HepG2 (cell line): Measurements from ENCODE around the gene OR1F1. TPM values are rescaled to one million over a fixed set of nuclear protein-coding genes. Genes with fewer than 3 reads are reported as not detected.

Experiments
- AKAP8 ChIP-seq: sonication (generic); formaldehyde crosslinking; IDR thresholded peaks from 2 replicates; pipeline ENCODE4 v1.5.1; 2020; ENCODE audit warnings: mild to moderate bottlenecking, missing genetic modification reagents
- ATRX ChIP-seq: sonication (generic); formaldehyde crosslinking; IDR thresholded peaks from 2 replicates; pipeline ENCODE4 v1.4.0; 2020; ENCODE audit warnings: missing genetic modification reagents, borderline replicate concordance
- DRAP1 ChIP-seq: IDR thresholded peaks from 2 replicates; pipeline ENCODE4 v1.6.1; 2016; ENCODE audit warnings: missing genetic modification reagents, missing compliant biosample characterization
- EP300 ChIP-seq, 3 experiments: sonication (generic) in 1 of 3; formaldehyde crosslinking in 1 of 3; IDR thresholded peaks; 2 replicates each; pipeline versions ENCODE4 v1.5.1 to v1.6.1; 2011 to 2020; ENCODE audit warnings: low read depth in 2 of 3, low read length in 2 of 3, borderline replicate concordance in 1 of 3, improper control_type of control experiment in 1 of 3, mild to moderate bottlenecking in 1 of 3, missing genetic modification reagents in 1 of 3, moderate library complexity in 1 of 3
- ETV5 ChIP-seq: IDR thresholded peaks from 2 replicates; pipeline ENCODE4 v1.6.1; 2018; ENCODE audit warnings: missing biosample characterization, missing genetic modification reagents, inconsistent platforms, borderline replicate concordance
- GATAD2A ChIP-seq: IDR thresholded peaks from 2 replicates; pipeline ENCODE4 v1.6.1; 2016
- HMGA1 ChIP-seq: sonication (generic); formaldehyde crosslinking; conservative IDR thresholded peaks from 2 replicates; pipeline ENCODE4 v1.4.0; 2020; ENCODE audit warnings: missing genetic modification reagents
- KDM2A ChIP-seq: sonication (generic); formaldehyde crosslinking; IDR thresholded peaks from 2 replicates; pipeline ENCODE4 v1.4.0; 2020; ENCODE audit warnings: low read depth, missing genetic modification reagents, borderline replicate concordance
- KMT2A ChIP-seq: sonication (generic); formaldehyde crosslinking; IDR thresholded peaks from 2 replicates; pipeline ENCODE4 v1.4.0; 2020; ENCODE audit warnings: missing genetic modification reagents
- MAFF ChIP-seq: IDR thresholded peaks from 2 replicates; pipeline ENCODE4 v1.6.1; 2011; ENCODE audit warnings: low read depth, low read length, improper control_type of control experiment
- MED8 ChIP-seq: sonication (generic); formaldehyde crosslinking; IDR thresholded peaks from 2 replicates; pipeline ENCODE4 v1.8.1; 2023; ENCODE audit warnings: mild to moderate bottlenecking, missing genetic modification reagents; ENCODE audit not compliant: insufficient replicate concordance
- MTA1 ChIP-seq: sonication (generic); formaldehyde crosslinking; IDR thresholded peaks from 2 replicates; pipeline ENCODE4 v1.4.0; 2020; ENCODE audit warnings: missing genetic modification reagents, mild to moderate bottlenecking, borderline replicate concordance
- MXD1 ChIP-seq: sonication (generic); formaldehyde crosslinking; IDR thresholded peaks from 2 replicates; pipeline ENCODE4 v1.4.0; 2020; ENCODE audit warnings: mild to moderate bottlenecking, missing genetic modification reagents
- NKX3-1 ChIP-seq: sonication (generic); formaldehyde crosslinking; IDR thresholded peaks from 2 replicates; pipeline ENCODE4 v1.5.0; 2020; ENCODE audit warnings: missing genetic modification reagents
- SATB2 ChIP-seq: sonication (generic); formaldehyde crosslinking; IDR thresholded peaks from 2 replicates; pipeline ENCODE4 v1.5.0; 2020; ENCODE audit warnings: missing genetic modification reagents
- SP140L ChIP-seq: sonication (generic); formaldehyde crosslinking; IDR thresholded peaks from 2 replicates; pipeline ENCODE4 v1.4.0; 2020; ENCODE audit warnings: missing genetic modification reagents, borderline replicate concordance
- TBX3 ChIP-seq: fragments of 450-650 bp; IDR thresholded peaks from 2 replicates; pipeline ENCODE4 v1.6.1; 2017; ENCODE audit warnings: antibody characterized with exemption, mild to moderate bottlenecking, inconsistent platforms, borderline replicate concordance
- ZBTB34 ChIP-seq: sonication (generic); formaldehyde crosslinking; IDR thresholded peaks from 2 replicates; pipeline ENCODE4 v1.8.0; 2022; ENCODE audit warnings: mild to moderate bottlenecking, missing genetic modification reagents
- ZFAT ChIP-seq: sonication (generic); formaldehyde crosslinking; conservative IDR thresholded peaks from 2 replicates; pipeline ENCODE4 v1.8.1; 2023; ENCODE audit warnings: missing genetic modification reagents, inconsistent platforms
- ZNF451 ChIP-seq: sonication (generic); formaldehyde crosslinking; IDR thresholded peaks from 2 replicates; pipeline ENCODE4 v1.5.0; 2020; ENCODE audit warnings: mild to moderate bottlenecking, missing genetic modification reagents
- ZNF580 ChIP-seq: IDR thresholded peaks from 2 replicates; pipeline ENCODE4 v1.6.1; 2016; ENCODE audit warnings: low read depth, borderline replicate concordance
- ZNF607 ChIP-seq: sonication (generic); formaldehyde crosslinking; IDR thresholded peaks from 2 replicates; pipeline ENCODE4 v1.5.1; 2020; ENCODE audit warnings: missing genetic modification reagents, mild to moderate bottlenecking, borderline replicate concordance
- ZNF691 ChIP-seq: sonication (generic); formaldehyde crosslinking; IDR thresholded peaks from 2 replicates; pipeline ENCODE4 v1.4.0; 2020; ENCODE audit warnings: missing genetic modification reagents, low read depth, mild to moderate bottlenecking, borderline replicate concordance
- ZNF800 ChIP-seq: sonication (generic); formaldehyde crosslinking; IDR thresholded peaks from 2 replicates; pipeline ENCODE4 v1.4.0; 2020; ENCODE audit warnings: missing genetic modification reagents
- polyA plus RNA-seq, 8 experiments: library from polyadenylated mRNA; depleted of rRNA in 3 of 8; stranded (reverse) in 7 of 8; unstranded in 1 of 8; fragments of >200 nt; fragmentation: Illumina TruSeq in 4 of 8; extraction: Trizol in 4 of 8; gene quantifications; 2 replicates each; pipeline versions ENCODE4 v1.2.1 to v1.2.3, GENCODE V29; 2011 to 2016; ENCODE audit warnings: low read depth in 4 of 8, missing spikeins in 1 of 8, mixed read lengths in 1 of 8; ENCODE audit not compliant: insufficient read depth in 1 of 8
- total RNA-seq, 5 experiments: library from RNA; depleted of rRNA; stranded (reverse); fragments of >200 nt; fragmentation: Illumina TruSeq; extraction: Trizol; gene quantifications; 2 replicates each; pipeline ENCODE4 v1.2.3, GENCODE V29; 2016; ENCODE audit warnings: low read depth in 1 of 5

The OR1F1 gene
- total and polyA plus RNA-seq, 2 of the 13 experiments (the other 11 are each of a cell fraction or from before 2014, with no cell fraction given) = 0.90 TPM; not detected in 1

- no peak for TF ChIP-seq ZNF607
- TF ChIP-seq GATAD2A (CRISPR knock-in tag) = peak; percentile 60; the same call in 1 of the 2 replicates
- TF ChIP-seq ZNF800 (CRISPR knock-in tag) = peak; percentile 86
- no peak for TF ChIP-seq ZFAT (CRISPR knock-in tag)
- no peak; the same call in 1 of the 2 replicates for TF ChIP-seq MXD1 (CRISPR knock-in tag)
- TF ChIP-seq SP140L = 0 out of 2 replicates have a peak, but pooled peaks have one; percentile 80
- no peak for TF ChIP-seq ATRX
- peak; percentile 74; the same call in 1 of the 2 replicates for TF ChIP-seq ZNF580 (CRISPR knock-in tag)
- TF ChIP-seq EP300 (IDR thresholded peaks at IDR 0.05; ENCODE audit: low read depth in 2 of 2, low read length in 2 of 2) = no peak
- no peak for TF ChIP-seq EP300 (CRISPR knock-in tag; IDR thresholded peaks at IDR 0.05; ENCODE audit: borderline replicate concordance)
- peak; percentile 40; the same call in 1 of the 2 replicates for TF ChIP-seq DRAP1 (CRISPR knock-in tag)
- no peak for TF ChIP-seq HMGA1
- peak; percentile 93 for TF ChIP-seq KDM2A (CRISPR knock-in tag)
- no peak for TF ChIP-seq MAFF
- TF ChIP-seq ZBTB34 = no peak
- no peak; the same call in 1 of the 2 replicates for TF ChIP-seq MTA1 (CRISPR knock-in tag)
- no peak for TF ChIP-seq MED8 (CRISPR knock-in tag)
- TF ChIP-seq ZNF451 (CRISPR knock-in tag) = peak; percentile 57; the same call in 1 of the 2 replicates
- no peak; the same call in 1 of the 2 replicates for TF ChIP-seq ZNF691
- 0 out of 2 replicates have a peak, but pooled peaks have one; percentile 28 for TF ChIP-seq NKX3-1 (CRISPR knock-in tag)
- TF ChIP-seq ETV5 (CRISPR knock-in tag) = peak; percentile 36; the same call in 1 of the 2 replicates
- peak; percentile 51 for TF ChIP-seq KMT2A (CRISPR knock-in tag)
- no peak for TF ChIP-seq AKAP8
- no peak for TF ChIP-seq SATB2
- TF ChIP-seq TBX3 = no peak
These were observed 5.2 kb upstream of the OR1F1 start (continued) for GRCh38 chr16:3182608-3183444.
